H1 (cell line): ENCODE measurements around the gene PRRC2C. TPM values are rescaled to one million over a fixed set of nuclear protein-coding genes. Genes with fewer than 3 reads are reported as not detected.

Experiments used
- CTCF ChIA-PET: fragments of 300-600 bp; sonication (Branson Sonifier 250); formaldehyde crosslinking; loops from one replicate; lab custom pipeline; 2021; ENCODE audit not compliant: partially characterized antibody; lab: Charles Lee
- POLR2A ChIA-PET: fragments of 300-600 bp; sonication (Branson Sonifier 250); formaldehyde crosslinking; loops from one replicate; lab custom pipeline; 2021; ENCODE audit warnings: inconsistent platforms; ENCODE audit not compliant: partially characterized antibody; lab: Charles Lee
- DNase-seq, 2 experiments: peaks; one replicate each; pipeline versions ENCODE4 v3.0.0 to v3.0.0-alpha.2; 2010 to 2022; ENCODE audit warnings: low spot score in 2 of 2, low read depth in 1 of 2, mixed read lengths in 1 of 2
- FAIRE-seq: peaks from 2 replicates; lab custom pipeline; 2011; peaks lifted over from hg19 to GRCh38; lab: Jason Lieb, UNC
- H2AFZ ChIP-seq: 2 replicates; pipeline ENCODE4 v1.8.1; 2012; ENCODE audit warnings: low read length, inconsistent platforms
- H2AK5ac ChIP-seq: 2 replicates; pipeline ENCODE4 v1.6.1; 2013; ENCODE audit warnings: low read depth, low read length
- H2BK120ac ChIP-seq: replicated peaks from 2 replicates; pipeline ENCODE3; 2013; ENCODE audit warnings: low read depth, low read length, inconsistent platforms
- H2BK12ac ChIP-seq: 2 replicates; pipeline ENCODE4 v1.6.1; 2013; ENCODE audit warnings: low read depth, low read length
- H2BK15ac ChIP-seq: 2 replicates; pipeline ENCODE4 v1.6.1; 2013; ENCODE audit warnings: low read length
- H2BK20ac ChIP-seq: 2 replicates; pipeline ENCODE4 v1.6.1; 2013; ENCODE audit warnings: low read length
- H2BK5ac ChIP-seq: 2 replicates; pipeline ENCODE4 v1.6.1; 2013; ENCODE audit warnings: low read depth, low read length
- H3K14ac ChIP-seq: 2 replicates; pipeline ENCODE4 v1.6.1; 2013; ENCODE audit warnings: inconsistent platforms; ENCODE audit not compliant: insufficient read length
- H3K18ac ChIP-seq: 2 replicates; pipeline ENCODE4 v1.6.1; 2013; ENCODE audit warnings: low read length; ENCODE audit errors: extremely low read depth
- H3K23ac ChIP-seq: 2 replicates; pipeline ENCODE4 v1.6.1; 2013; ENCODE audit warnings: inconsistent platforms; ENCODE audit not compliant: insufficient read length
- H3K23me2 ChIP-seq: 2 replicates; pipeline ENCODE4 v1.6.1; 2013; ENCODE audit warnings: low read depth, low read length
- H3K27ac ChIP-seq: 2 replicates; pipeline ENCODE4 v1.6.1; 2011; ENCODE audit warnings: low read depth, low read length, inconsistent platforms
- H3K27me3 ChIP-seq, 4 experiments: replicated peaks in 1 of 4; 1 replicate in 1 of 4; 2 replicates in 3 of 4; pipeline versions ENCODE4 v1.6.1 to v1.8.1; 2011 to 2013; ENCODE audit warnings: low read length in 3 of 4, mild to moderate bottlenecking in 3 of 4, inconsistent platforms in 2 of 4, mixed read lengths in 2 of 4, moderate library complexity in 1 of 4; ENCODE audit not compliant: control insufficient read depth in 3 of 4, insufficient read depth in 3 of 4; ENCODE audit errors: extremely low read depth in 1 of 4
- H3K36me3 ChIP-seq, 4 experiments: 2 replicates each; pipeline versions ENCODE4 v1.6.1 to v1.8.1; 2011 to 2013; ENCODE audit warnings: mild to moderate bottlenecking in 4 of 4, low read length in 3 of 4, moderate library complexity in 2 of 4, control low read depth in 1 of 4, inconsistent platforms in 1 of 4; ENCODE audit not compliant: insufficient read depth in 4 of 4, control insufficient read depth in 2 of 4
- H3K4ac ChIP-seq: replicated peaks from 2 replicates; pipeline ENCODE3; 2013; ENCODE audit warnings: low read length, low read depth, mixed read lengths, inconsistent platforms; ENCODE audit not compliant: insufficient read length
- H3K4me1 ChIP-seq, 4 experiments: replicated peaks in 1 of 4; 1 replicate in 1 of 4; 2 replicates in 3 of 4; pipeline versions ENCODE4 v1.6.1 to v1.8.1; 2011 to 2013; ENCODE audit warnings: low read length in 3 of 4, inconsistent platforms in 2 of 4, mixed read lengths in 1 of 4; ENCODE audit not compliant: insufficient read depth in 4 of 4, control insufficient read depth in 3 of 4
- H3K4me2 ChIP-seq, 2 experiments: 2 replicates each; pipeline versions ENCODE4 v1.6.1 to v1.8.1; 2011 to 2013; ENCODE audit warnings: low read depth in 2 of 2, low read length in 2 of 2, control low read depth in 1 of 2, inconsistent platforms in 1 of 2, mild to moderate bottlenecking in 1 of 2; ENCODE audit not compliant: insufficient read depth in 1 of 2
- H3K4me3 ChIP-seq, 4 experiments: fragments of 200-600, 300-600 bp in 1 of 4; sonication (generic), shearing (Covaris generic), sonication (Bioruptor Twin) in 1 of 4; 2 replicates each; pipeline versions ENCODE4 v1.5.1 to v1.8.1; 2011 to 2016; ENCODE audit warnings: low read length in 4 of 4, low read depth in 3 of 4, control low read depth in 2 of 4, inconsistent platforms in 2 of 4, mild to moderate bottlenecking in 2 of 4, mixed read lengths in 1 of 4, moderate library complexity in 1 of 4; ENCODE audit not compliant: insufficient read depth in 2 of 4; ENCODE audit errors: extremely low read depth in 1 of 4
- H3K56ac ChIP-seq: replicated peaks from 2 replicates; pipeline ENCODE3; 2013; ENCODE audit warnings: low read depth, mild to moderate bottlenecking, mixed read lengths, low read length, inconsistent platforms; ENCODE audit not compliant: insufficient read length
- H3K79me1 ChIP-seq: 2 replicates; pipeline ENCODE4 v1.6.1; 2013; ENCODE audit warnings: low read depth, low read length, control low read depth
- H3K79me2 ChIP-seq, 2 experiments: 2 replicates each; pipeline versions ENCODE4 v1.6.1 to v1.8.1; 2012 to 2013; ENCODE audit warnings: low read length in 2 of 2, mild to moderate bottlenecking in 2 of 2, inconsistent platforms in 1 of 2; ENCODE audit not compliant: insufficient read depth in 2 of 2, control insufficient read depth in 1 of 2
- H3K9ac ChIP-seq, 4 experiments: replicated peaks in 1 of 4; 1 replicate in 1 of 4; 2 replicates in 3 of 4; pipeline versions ENCODE4 v1.6.1 to v1.8.1; 2011 to 2013; ENCODE audit warnings: low read depth in 3 of 4, low read length in 3 of 4, control low read depth in 2 of 4, mild to moderate bottlenecking in 2 of 4, moderate library complexity in 2 of 4, inconsistent platforms in 1 of 4; ENCODE audit errors: extremely low read depth in 1 of 4
- H3K9me3 ChIP-seq, 2 experiments: 2 replicates each; pipeline versions ENCODE4 v1.6.1 to v1.8.1; 2012 to 2013; ENCODE audit warnings: mild to moderate bottlenecking in 2 of 2, moderate library complexity in 2 of 2, control low read depth in 1 of 2, inconsistent platforms in 1 of 2, low read depth in 1 of 2, low read length in 1 of 2, mixed read lengths in 1 of 2; ENCODE audit not compliant: insufficient read depth in 2 of 2
- H4K20me1 ChIP-seq, 2 experiments: replicated peaks in 1 of 2; 2 replicates each; pipeline versions ENCODE3 to v1.8.1; 2011 to 2013; ENCODE audit warnings: inconsistent platforms in 2 of 2, low read length in 2 of 2, mild to moderate bottlenecking in 1 of 2; ENCODE audit not compliant: insufficient read depth in 2 of 2, control insufficient read depth in 1 of 2
- H4K5ac ChIP-seq: 2 replicates; pipeline ENCODE4 v1.6.1; 2013; ENCODE audit warnings: low read length, low read depth, mixed read lengths, inconsistent platforms; ENCODE audit not compliant: insufficient read length
- H4K8ac ChIP-seq: 2 replicates; pipeline ENCODE4 v1.8.0; 2013; ENCODE audit warnings: mild to moderate bottlenecking, moderate library complexity, low read length, inconsistent platforms; ENCODE audit not compliant: insufficient read depth; ENCODE audit errors: extremely low read depth
- H4K91ac ChIP-seq: replicated peaks from 2 replicates; pipeline ENCODE3; 2013; ENCODE audit warnings: low read length, mixed read lengths, inconsistent platforms; ENCODE audit not compliant: insufficient read length
- EP300 ChIP-seq, 2 experiments: IDR thresholded peaks; 1 replicate in 1 of 2; 2 replicates in 1 of 2; pipeline ENCODE4 v1.6.1; 2011 to 2012; ENCODE audit warnings: low read depth in 2 of 2, low read length in 2 of 2, mild to moderate bottlenecking in 2 of 2, borderline replicate concordance in 1 of 2, inconsistent platforms in 1 of 2, moderate library complexity in 1 of 2
- NRF1 ChIP-seq: IDR thresholded peaks from 2 replicates; pipeline ENCODE4 v1.6.1; 2011; ENCODE audit warnings: mild to moderate bottlenecking, low read depth, low read length, improper control_type of control experiment
- PHF8 ChIP-seq: fragments of 200-600 bp; sonication (generic); conservative IDR thresholded peaks from 2 replicates; pipeline ENCODE4 v1.7.1; 2012; ENCODE audit warnings: low read depth, mild to moderate bottlenecking, inconsistent platforms, low read length, moderate library complexity
- RAD21 ChIP-seq, 2 experiments: IDR thresholded peaks in 1 of 2; conservative IDR thresholded peaks in 1 of 2; 2 replicates each; pipeline ENCODE4 v1.6.1; 2011; ENCODE audit warnings: low read depth in 2 of 2, low read length in 2 of 2, improper control_type of control experiment in 1 of 2, inconsistent platforms in 1 of 2, mild to moderate bottlenecking in 1 of 2, moderate library complexity in 1 of 2
- RNF2 ChIP-seq: fragments of 200-900, 300-1000 bp; sonication (generic); IDR thresholded peaks from 2 replicates; pipeline ENCODE4 v1.7.1; 2016; ENCODE audit warnings: borderline replicate concordance, low read depth, mild to moderate bottlenecking, antibody characterized with exemption, low read length; ENCODE audit not compliant: poor library complexity, severe bottlenecking; ENCODE audit errors: missing control alignments
- RXRA ChIP-seq: IDR thresholded peaks from 2 replicates; pipeline ENCODE4 v1.6.1; 2011; ENCODE audit warnings: low read depth, mild to moderate bottlenecking, low read length, moderate library complexity; ENCODE audit not compliant: insufficient read depth
- SIN3A ChIP-seq, 2 experiments: IDR thresholded peaks in 1 of 2; conservative IDR thresholded peaks in 1 of 2; 2 replicates each; pipeline ENCODE4 v1.6.1; 2011 to 2012; ENCODE audit warnings: low read length in 2 of 2, improper control_type of control experiment in 1 of 2, low read depth in 1 of 2, mild to moderate bottlenecking in 1 of 2
- SP4 ChIP-seq: IDR thresholded peaks from 2 replicates; pipeline ENCODE4 v1.6.1; 2012; ENCODE audit warnings: low read length, inconsistent platforms
- TCF12 ChIP-seq: IDR thresholded peaks from 2 replicates; pipeline ENCODE4 v1.6.1; 2011; ENCODE audit warnings: low read depth, mild to moderate bottlenecking, low read length
- ZNF274 ChIP-seq: IDR thresholded peaks from 2 replicates; pipeline ENCODE4 v1.7.0; 2012; ENCODE audit warnings: low read length, borderline replicate concordance; ENCODE audit errors: extremely low read depth
- WGBS, 2 experiments: shearing (Covaris generic) in 1 of 2; methylation state at CpG; one replicate each; pipeline versions ENCODE4 v1.1.6 to v1.1.7; 2013 to 2015; ENCODE audit warnings: low lambda C conversion rate in 2 of 2, mixed read lengths in 2 of 2, inconsistent platforms in 1 of 2, low coverage in 1 of 2, missing lambda C conversion rate in 1 of 2; ENCODE audit not compliant: insufficient replicate concordance in 2 of 2, insufficient coverage in 1 of 2, insufficient read length in 1 of 2; ENCODE audit errors: extremely low coverage in 1 of 2, missing lambda C conversion rate in 1 of 2; 5-methylcytosine and 5-hydroxymethylcytosine counted together
- polyA plus RNA-seq, 7 experiments: library from polyadenylated mRNA; depleted of rRNA in 3 of 7; stranded (reverse) in 5 of 7; unstranded in 2 of 7; fragments of >200 nt in 5 of 7; fragments of 200-250 nt in 2 of 7; gene quantifications; 1 replicate in 5 of 7; 2 replicates in 1 of 7; 4 replicates in 1 of 7; pipeline versions ENCODE4 v1.2.1 to v1.2.3, GENCODE V29; 2011 to 2013; ENCODE audit warnings: missing spikeins in 2 of 7, mixed read lengths in 2 of 7
- total RNA-seq: library from RNA; stranded (reverse); fragmentation: NEBNext Ultra II Directional; extraction: Animal tissue kit (Norgen Biotek cat#: 25700); gene quantifications from 2 replicates; pipeline ENCODE4 v1.2.1, GENCODE V29; 2021
- TF ChIP-seq, protein P1 (sequence below): IDR thresholded peaks from 2 replicates; pipeline ENCODE4 v1.6.1; 2012; ENCODE audit warnings: inconsistent platforms

PRRC2C gene
- total and polyA plus RNA-seq, 2 of the 8 experiments (the other 6 are each of a cell fraction or from before 2014, with no cell fraction given), result 125 to 264 TPM

DNA sequence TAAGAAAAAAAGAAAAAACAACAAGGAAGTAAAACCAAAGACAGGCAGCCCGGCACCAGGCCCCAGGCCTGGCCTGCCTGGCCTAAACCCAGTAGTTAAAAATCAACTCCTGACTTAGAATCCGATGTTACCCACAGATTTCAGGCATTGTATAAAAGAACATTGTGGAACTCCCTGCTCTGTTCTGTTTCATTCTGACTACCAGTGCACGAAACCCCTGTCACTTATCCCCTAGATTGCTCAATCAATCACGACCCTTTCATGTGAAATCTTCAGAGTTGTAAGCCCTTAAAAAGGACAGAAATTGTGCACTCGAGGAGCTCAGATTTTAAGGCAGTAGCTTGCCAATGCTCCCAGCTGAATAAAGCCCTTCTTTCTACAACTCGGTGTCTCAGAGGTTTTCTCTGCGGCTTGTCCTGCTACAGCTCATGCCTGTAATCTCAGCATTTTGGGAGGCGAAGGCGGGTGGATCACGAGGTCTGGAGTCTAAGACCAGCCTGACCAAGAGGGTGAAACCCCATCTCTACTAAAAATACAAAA, 121.1 kb downstream of the PRRC2C start:
- Histone ChIP-seq H3K27ac (no peak overlapping the region), H3K36me3 (no peaks in the 10 kb centered on the region), H3K79me1 (no peaks in the 10 kb centered on the region), H3K23ac (no peak overlapping the region), H3K79me2 (no peaks in the 10 kb centered on the region), H3K18ac (no peak overlapping the region), H4K5ac (no peak overlapping the region), H2AK5ac (no peak overlapping the region), H3K4ac (no peak overlapping the region), H3K4me2 (no peak overlapping the region), H4K8ac (no peak overlapping the region), H2BK12ac (no peak overlapping the region), H3K4me1 (peaks cover 0 to 3% (median 0%) of the 10 kb centered on the region in 4 experiments; a peak in 1 of 7 replicates), H3K14ac (no peak overlapping the region), H3K56ac (no peak overlapping the region), H2BK20ac (no peak overlapping the region), H2BK120ac (no peak overlapping the region), H3K9ac (no peak overlapping the region), H4K20me1 (no peaks in the 10 kb centered on the region), H3K9me3 (no peaks in the 10 kb centered on the region), H3K4me3 (no peak overlapping the region), H2BK15ac (no peak overlapping the region), H3K23me2 (no peaks in the 10 kb centered on the region), H4K91ac (no peak overlapping the region), H2AFZ (no peak overlapping the region), H3K27me3 (no peaks in the 10 kb centered on the region), H2BK5ac (no peak overlapping the region)
- 93% methylated on average over 10 of the region's 10 CpGs; no CpG with 5 or more reads in 1 of the 2 experiments for WGBS, 2 experiments
- CTCF ChIA-PET, result interaction anchor here (0.7 to 1.4 kb wide), 3 partner anchors 10 to 317 kb away, joined by 3 to 5 read pairs (median 3); no protein-coding TSS in a partner anchor
- no peak for FAIRE-seq
- no peak for DNase-seq
- POLR2A ChIA-PET, result no interaction called here
- TF ChIP-seq EP300 (IDR thresholded peaks at IDR 0.05; ENCODE audit: borderline replicate concordance in 1 of 2, low read depth in 2 of 2, low read length in 2 of 2), result no peak
- no peak for TF ChIP-seq SP4
- TF ChIP-seq SIN3A (conservative IDR thresholded peaks at IDR 0.05 in 1 of 2, IDR thresholded peaks at IDR 0.05 in 1 of 2; ENCODE audit: low read depth in 1 of 2, low read length in 2 of 2), result no peak
- TF ChIP-seq TCF12, result no peak
- TF ChIP-seq RXRA, result no peak
- TF ChIP-seq RNF2, result no peak
- TF ChIP-seq RAD21 (IDR thresholded peaks at IDR 0.05 in 1 of 2, conservative IDR thresholded peaks at IDR 0.05 in 1 of 2; ENCODE audit: low read depth in 2 of 2, low read length in 2 of 2), result no peak
- no peak for TF ChIP-seq ZNF274
- no peak for TF ChIP-seq PHF8
- no peak for TF ChIP-seq NRF1
- TF ChIP-seq, protein P1, sequence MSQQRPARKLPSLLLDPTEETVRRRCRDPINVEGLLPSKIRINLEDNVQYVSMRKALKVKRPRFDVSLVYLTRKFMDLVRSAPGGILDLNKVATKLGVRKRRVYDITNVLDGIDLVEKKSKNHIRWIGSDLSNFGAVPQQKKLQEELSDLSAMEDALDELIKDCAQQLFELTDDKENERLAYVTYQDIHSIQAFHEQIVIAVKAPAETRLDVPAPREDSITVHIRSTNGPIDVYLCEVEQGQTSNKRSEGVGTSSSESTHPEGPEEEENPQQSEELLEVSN, result no peak
